ENCODE data around the gene TMEM247.

DNA sequence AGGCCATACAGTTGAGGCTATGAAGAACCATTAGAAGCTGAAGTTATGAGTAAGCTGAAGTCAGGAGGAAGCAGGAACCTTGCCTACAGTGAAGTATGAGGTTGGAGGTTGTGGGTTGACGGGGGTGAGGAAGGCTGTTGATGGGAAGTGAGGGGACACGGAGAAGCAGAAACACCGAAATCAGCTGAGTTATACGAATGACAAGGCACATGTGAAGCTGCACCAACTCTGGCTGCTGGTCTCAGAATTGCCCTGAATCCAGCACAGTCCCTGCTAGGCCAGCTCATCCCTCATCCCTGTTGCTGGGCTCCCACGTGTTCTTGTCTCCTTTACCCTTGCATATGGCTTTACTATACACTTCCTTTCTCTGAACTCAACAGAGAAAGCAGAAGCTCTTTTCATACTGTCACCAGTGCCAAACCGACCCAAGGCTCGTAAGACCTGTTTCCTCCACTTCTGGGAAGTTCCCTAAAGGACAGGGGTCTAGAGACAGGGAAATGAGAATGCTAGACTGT, 9.2 kb upstream of the TMEM247 start:
- TF ChIP-seq YY1 (IDR thresholded peaks at IDR 0.05; ENCODE audit: low read depth) (no peak), POLR2AphosphoS5 (IDR thresholded peaks at IDR 0.05; ENCODE audit: low read depth, low read length) (no peak), SMC3 (IDR thresholded peaks at IDR 0.05; ENCODE audit: low read depth, low read length) (no peak), EP300 (IDR thresholded peaks at IDR 0.05; ENCODE audit: borderline replicate concordance in 1 of 2, low read depth in 1 of 2, low read length in 1 of 2) (no peak)

Measured in SK-N-SH (cell line).